ENCODE data around the gene CLDND2.

CLDND2 gene

GRCh38 chr19:51339313-51339686 is 29.5 kb downstream of the CLDND2 start:
- no peaks in the 10 kb centered on the region for H3K4me1 ChIP-seq (ENCODE audit: insufficient read depth, poor library complexity, severe bottlenecking)
- H3K9me3 ChIP-seq (ENCODE audit: severe bottlenecking), result no peaks in the 10 kb centered on the region
- TF ChIP-seq CTCF (IDR thresholded peaks at IDR 0.05; ENCODE audit: poor library complexity, severe bottlenecking), result no peak
- no peaks in the 10 kb centered on the region for H3K27me3 ChIP-seq (ENCODE audit: insufficient read depth, poor library complexity, severe bottlenecking)
- H3K27ac ChIP-seq (ENCODE audit: poor library complexity, severe bottlenecking), result peak overlapping the region; percentile 42
- no peaks in the 10 kb centered on the region for H3K36me3 ChIP-seq (ENCODE audit: low read depth)
- ATAC-seq (ENCODE audit: low read depth), result peak; percentile 1
- DNase-seq (ENCODE audit: low spot score), result no peak
- H3K4me3 ChIP-seq (ENCODE audit: severe bottlenecking), result peak overlapping the region; percentile 72

DNA sequence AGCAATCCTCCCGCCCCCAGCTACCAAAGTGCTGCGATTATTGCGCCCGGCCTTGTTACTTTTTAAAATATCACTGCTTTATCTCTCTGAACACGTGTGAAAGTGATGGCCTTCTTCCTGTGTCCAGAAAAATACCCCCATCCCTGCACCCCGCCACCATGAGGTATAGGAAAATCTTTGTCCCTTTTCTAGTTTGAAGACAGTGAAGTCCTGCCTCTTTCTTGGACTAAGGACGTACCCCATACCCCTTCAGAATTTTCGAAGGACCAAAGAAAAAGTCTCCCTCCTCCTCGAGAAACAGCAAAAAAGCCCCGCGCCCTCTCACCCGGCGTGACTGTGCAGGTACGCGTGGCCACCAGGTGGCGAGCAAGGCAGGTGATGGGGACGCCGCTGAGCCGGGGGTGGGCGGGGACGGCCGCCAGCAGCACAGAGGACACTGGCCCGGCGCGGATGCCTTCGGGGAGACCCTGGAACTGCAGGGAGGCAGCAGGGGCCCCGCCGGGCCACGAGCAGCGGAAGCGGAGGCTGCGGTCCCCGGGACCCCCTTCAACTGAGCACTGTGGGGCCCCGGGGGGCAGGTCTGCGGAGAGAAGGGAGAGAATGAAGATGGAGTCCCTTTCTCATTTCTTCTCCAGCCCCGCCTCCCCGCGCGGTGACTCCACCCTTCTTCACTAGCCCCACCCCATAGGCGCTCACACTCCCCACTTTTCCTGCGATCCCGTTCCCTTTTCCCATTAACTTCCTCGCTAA is 30.1 kb downstream of the CLDND2 start:
- peak overlapping the region; percentile 72 for H3K4me3 ChIP-seq (ENCODE audit: severe bottlenecking)
- H3K4me1 ChIP-seq (ENCODE audit: insufficient read depth, poor library complexity, severe bottlenecking), result no peaks in the 10 kb centered on the region
- DNase-seq (ENCODE audit: low spot score), result no peak
- H3K36me3 ChIP-seq (ENCODE audit: low read depth), result no peaks in the 10 kb centered on the region
- peak overlapping the region; percentile 42 for H3K27ac ChIP-seq (ENCODE audit: poor library complexity, severe bottlenecking)
- peak; percentile 96 for TF ChIP-seq CTCF (IDR thresholded peaks at IDR 0.05; ENCODE audit: poor library complexity, severe bottlenecking)
- ATAC-seq (ENCODE audit: low read depth), result peak; percentile 78
- no peaks in the 10 kb centered on the region for H3K27me3 ChIP-seq (ENCODE audit: insufficient read depth, poor library complexity, severe bottlenecking)
- H3K9me3 ChIP-seq (ENCODE audit: severe bottlenecking), result no peaks in the 10 kb centered on the region

GRCh38 chr19:51337861-51338562 is 30.8 kb downstream of the CLDND2 start:
- H3K4me3 ChIP-seq (ENCODE audit: severe bottlenecking), result no peak overlapping the region

GRCh38 chr19:51337141-51337860 is 31.5 kb downstream of the CLDND2 start:
- H3K4me1 ChIP-seq (ENCODE audit: insufficient read depth, poor library complexity, severe bottlenecking), result no peaks in the 10 kb centered on the region
- no peak for DNase-seq (ENCODE audit: low spot score)
- no peak overlapping the region for H3K4me3 ChIP-seq (ENCODE audit: severe bottlenecking)
- H3K27ac ChIP-seq (ENCODE audit: poor library complexity, severe bottlenecking), result no peak overlapping the region
- no peak for ATAC-seq (ENCODE audit: low read depth)
- H3K27me3 ChIP-seq (ENCODE audit: insufficient read depth, poor library complexity, severe bottlenecking), result no peaks in the 10 kb centered on the region
- no peaks in the 10 kb centered on the region for H3K36me3 ChIP-seq (ENCODE audit: low read depth)
- TF ChIP-seq CTCF (IDR thresholded peaks at IDR 0.05; ENCODE audit: poor library complexity, severe bottlenecking), result no peak
- H3K9me3 ChIP-seq (ENCODE audit: severe bottlenecking), result no peaks in the 10 kb centered on the region

More at GRCh38 chr19:51337861-51338562, 30.8 kb downstream of the CLDND2 start:
- DNase-seq (ENCODE audit: low spot score) (no peak), ATAC-seq (ENCODE audit: low read depth) (no peak)
- no peaks in the 10 kb centered on the region for H3K4me1 ChIP-seq (ENCODE audit: insufficient read depth, poor library complexity, severe bottlenecking)
- H3K36me3 ChIP-seq (ENCODE audit: low read depth), result no peaks in the 10 kb centered on the region
- H3K27ac ChIP-seq (ENCODE audit: poor library complexity, severe bottlenecking), result no peak overlapping the region
- TF ChIP-seq CTCF (IDR thresholded peaks at IDR 0.05; ENCODE audit: poor library complexity, severe bottlenecking), result no peak
- H3K27me3 ChIP-seq (ENCODE audit: insufficient read depth, poor library complexity, severe bottlenecking), result no peaks in the 10 kb centered on the region
- no peaks in the 10 kb centered on the region for H3K9me3 ChIP-seq (ENCODE audit: severe bottlenecking)
